HG03457 (cell line): ENCODE data around the gene SAMD9.
"Not testable (repeated sequence)": the region's sequence is repeated elsewhere in the genome, so short reads cannot be mapped to it uniquely, and the experiment has no call there.

Experiments
- ATAC-seq: cut with Tn5 transposase; IDR thresholded peaks from one replicate; pipeline ENCODE4 v1.9.1; 2021; ENCODE audit warnings: moderate number of reproducible peaks; ENCODE audit not compliant: unreplicated experiment

SAMD9 gene

GRCh38 chr7:93120592-93121549 lies 3.1 kb upstream of the SAMD9 start:
- no peak for ATAC-seq

GRCh38 chr7:93119191-93119905 lies 1.6 kb upstream of the SAMD9 start:
- no peak for ATAC-seq

- no peak for ATAC-seq
Measured at GRCh38 chr7:93117327-93117726, 452 bp downstream of the SAMD9 start.

DNA sequence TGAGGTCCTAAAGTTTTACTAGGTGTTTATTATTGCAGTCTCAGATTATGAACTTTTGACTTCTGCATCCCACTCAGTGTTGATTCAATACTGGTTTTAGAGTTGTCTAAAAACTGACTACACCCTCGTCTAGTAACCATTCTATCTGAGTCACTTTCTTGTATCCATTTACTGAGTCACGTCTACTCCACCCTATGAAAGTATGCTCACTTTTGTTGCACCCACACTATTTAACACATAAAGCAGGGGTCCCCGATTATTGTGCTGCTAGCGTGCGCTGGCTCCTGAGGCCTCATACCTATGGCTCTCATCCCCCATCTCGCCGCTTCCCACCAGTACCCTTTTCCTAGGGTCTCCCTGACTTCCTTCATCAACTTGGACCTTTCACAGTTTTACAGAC lies 2.0 kb downstream of the SAMD9 start:
- no peak for ATAC-seq

DNA sequence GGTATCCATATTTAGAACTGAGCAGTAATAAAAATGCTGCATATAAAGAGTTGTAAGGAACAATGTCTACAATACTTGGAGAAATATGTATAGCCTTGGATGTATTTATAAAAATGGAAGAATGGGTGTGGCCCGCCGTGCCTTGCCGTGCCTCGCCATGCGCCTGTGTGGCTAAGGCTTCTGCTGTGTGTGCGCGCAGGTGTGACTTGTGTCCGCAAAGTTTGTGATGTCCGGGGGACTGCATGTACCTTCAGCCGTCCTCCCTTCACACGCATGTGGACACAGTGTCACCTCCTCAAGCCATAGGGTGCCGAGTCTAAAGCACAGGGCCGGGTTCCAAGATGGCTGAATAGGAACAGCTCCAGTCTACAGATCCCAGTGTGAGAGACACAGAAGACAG lies 9.8 kb downstream of the SAMD9 start:
- no peak for ATAC-seq

- no peak for ATAC-seq
Measured at GRCh38 chr7:93097388-93097787, 20.4 kb downstream of the SAMD9 start.

GRCh38 chr7:93092757-93093370 lies 24.9 kb downstream of the SAMD9 start:
- no peak for ATAC-seq

- ATAC-seq: not testable (repeated sequence)
Measured at GRCh38 chr7:93073357-93073756, 44.4 kb downstream of the SAMD9 start.

- no peak for ATAC-seq
Measured at GRCh38 chr7:93062599-93062998, 55.2 kb downstream of the SAMD9 start.

GRCh38 chr7:93060865-93061264 lies 56.9 kb downstream of the SAMD9 start:
- no peak for ATAC-seq

DNA sequence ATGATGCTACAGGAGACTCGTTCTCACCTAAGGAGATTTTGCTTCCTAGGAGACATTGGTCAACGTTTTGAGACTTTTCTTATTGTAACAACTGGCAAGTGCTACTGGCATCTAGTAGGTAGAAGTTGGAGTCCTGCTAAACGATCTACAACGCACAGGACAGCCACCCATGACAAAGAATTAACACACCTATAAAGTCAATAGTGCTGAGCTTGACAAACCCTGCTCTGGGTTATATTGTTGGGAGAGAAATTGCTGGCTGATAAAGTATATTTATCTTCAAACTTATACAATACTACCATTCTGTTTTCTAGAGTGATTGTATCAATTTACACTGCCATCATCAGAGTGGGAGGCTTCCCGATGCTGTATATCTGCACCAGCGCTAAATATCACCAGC lies 57.8 kb downstream of the SAMD9 start:
- no peak for ATAC-seq

DNA sequence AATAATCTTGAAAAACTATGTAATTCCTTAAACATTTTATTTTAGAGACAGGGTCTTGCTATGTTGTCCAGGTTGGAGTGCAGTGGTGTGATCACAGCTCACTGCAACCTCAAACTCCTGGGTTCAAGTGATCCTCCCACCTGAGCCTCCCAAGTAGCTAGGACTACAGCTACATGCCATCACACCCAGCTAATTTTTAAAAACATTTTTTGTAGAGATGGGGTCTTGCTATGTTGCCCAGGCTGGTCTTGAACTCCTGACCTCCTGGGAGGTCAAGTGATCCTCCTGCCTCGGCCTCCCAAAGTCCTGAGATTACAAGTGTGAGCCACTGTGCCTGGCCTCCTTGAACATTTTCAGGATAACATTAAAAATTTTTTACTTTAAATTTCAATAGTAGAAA lies 61.2 kb downstream of the SAMD9 start:
- ATAC-seq: not testable (repeated sequence)

- no peak for ATAC-seq
Measured at GRCh38 chr7:93055543-93056107, 62.2 kb downstream of the SAMD9 start.

- ATAC-seq: no peak
Measured at GRCh38 chr7:93054975-93055374, 62.8 kb downstream of the SAMD9 start.

GRCh38 chr7:93053949-93054943 lies 63.5 kb downstream of the SAMD9 start:
- ATAC-seq: no peak

DNA sequence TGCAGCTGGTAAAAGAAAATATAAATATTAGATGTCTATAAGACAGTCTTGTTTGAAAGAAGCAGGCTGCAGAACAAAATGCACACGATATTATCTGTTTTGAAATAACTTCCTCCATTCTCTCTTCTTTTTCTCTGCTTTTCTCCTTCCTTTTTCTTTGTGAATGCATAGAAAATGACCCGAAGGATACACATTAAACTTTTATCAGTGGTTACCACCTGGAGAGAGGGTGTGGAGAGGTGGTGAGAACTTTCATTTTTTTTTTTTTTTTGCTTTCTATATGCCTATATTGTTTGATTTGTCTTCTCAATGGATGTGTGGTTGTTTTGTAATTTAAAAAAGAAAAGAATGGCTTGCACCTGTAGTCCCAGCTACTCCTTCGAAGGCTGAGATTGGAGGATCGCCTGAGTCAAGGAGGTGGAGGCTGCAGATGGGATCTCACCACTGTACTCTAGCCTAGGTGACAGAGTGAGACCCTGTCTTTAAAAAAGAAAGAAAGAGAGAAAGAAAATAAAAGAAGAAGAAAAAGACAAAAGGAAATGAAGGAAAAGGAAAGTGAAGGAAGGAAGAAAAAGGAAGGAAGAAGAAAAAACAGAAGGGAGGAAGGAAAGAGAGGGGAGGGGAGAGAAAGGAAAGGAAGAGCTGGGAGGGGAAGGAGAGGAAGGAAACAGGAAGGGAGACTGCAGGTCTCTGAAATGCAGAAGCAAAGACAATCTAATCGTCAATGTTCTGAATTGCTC lies 64.4 kb downstream of the SAMD9 start:
- ATAC-seq: no peak

- no peak for ATAC-seq
Measured at GRCh38 chr7:93051660-93052059, 66.1 kb downstream of the SAMD9 start.
